Adrenal gland (tissue), 12 donors: ENCODE measurements around the gene SGMS1. TPM values are rescaled to one million over a fixed set of nuclear protein-coding genes. Genes with fewer than 3 reads are reported as not detected.

Experiments used
- DNase-seq, 7 donors: peaks; one replicate each; pipeline ENCODE4 v3.0.0-alpha.2; 2019 to 2020
- H3K27ac ChIP-seq, 5 donors: fragments of 200-600 bp; sonication (generic) in 4 of 5; 1 replicate in 3 of 5; 2 replicates in 2 of 5; pipeline versions ENCODE4 v1.5.1 to v1.8.0; 2016 to 2020; ENCODE audit warnings: mild to moderate bottlenecking in 1 of 5
- H3K27me3 ChIP-seq: fragments of 200-600 bp; 2 replicates; pipeline ENCODE4 v1.8.0; 2021
- H3K36me3 ChIP-seq, 2 donors: fragments of 200-600 bp; replicated peaks in 1 of 2; 1 replicate in 1 of 2; 2 replicates in 1 of 2; pipeline versions ENCODE4 v1.5.1 to v1.8.0; 2018 to 2022
- H3K4me1 ChIP-seq, 2 donors: fragments of 200-600 bp; replicated peaks in 1 of 2; 1 replicate in 1 of 2; 2 replicates in 1 of 2; pipeline versions ENCODE4 v1.5.1 to v1.8.0; 2018 to 2021
- H3K4me3 ChIP-seq, 4 donors: fragments of 200-600 bp; sonication (generic) in 3 of 4; one replicate each; pipeline ENCODE4 v1.5.1; 2016 to 2018
- H3K9me3 ChIP-seq, 3 donors: fragments of 200-600 bp; sonication (generic) in 1 of 3; replicated peaks in 1 of 3; 1 replicate in 2 of 3; 2 replicates in 1 of 3; pipeline versions ENCODE4 v1.5.1 to v1.8.0; 2016 to 2021
- CTCF ChIP-seq, 6 experiments: fragments of 450-650 bp in 4 of 6; fragments of 200-600 bp in 2 of 6; sonication (generic) in 1 of 6; IDR thresholded peaks; 1 replicate in 5 of 6; 2 replicates in 1 of 6; pipeline versions ENCODE4 v1.5.1 to v1.8.0; 2016 to 2021; ENCODE audit warnings: antibody characterized with exemption in 6 of 6, mild to moderate bottlenecking in 2 of 6, moderate library complexity in 1 of 6
- POLR2A ChIP-seq, 2 donors: fragments of 450-650 bp; IDR thresholded peaks; one replicate each; pipeline ENCODE4 v1.6.1; 2017; ENCODE audit warnings: antibody characterized with exemption in 2 of 2, mild to moderate bottlenecking in 2 of 2, moderate library complexity in 1 of 2
- WGBS, 4 donors: extraction: QIAGEN DNeasy Blood & Tissue Kit in 2 of 4; methylation state at CpG; one replicate each; pipeline versions ENCODE4 v1.1.5 to v1.1.7; 2013 to 2017; 5-methylcytosine and 5-hydroxymethylcytosine counted together
- intact Hi-C, 2 donors: fragments of 100-400 bp; cut with DNase I; formaldehyde crosslinking; loops; one replicate each; pipeline versions ENCODE4 v1.14.1 to v1.15.0; 2022 to 2023
- polyA plus RNA-seq, 3 donors: library from polyadenylated mRNA; stranded (reverse); fragments of 200-250 nt in 2 of 3; fragments of 350-450 nt in 1 of 3; fragmentation: Illumina TruSeq in 1 of 3; extraction: RNeasy Lipid Tissue Mini Kit (QIAGEN cat#74804) in 1 of 3; gene quantifications; one replicate each; pipeline ENCODE4 v1.2.3, GENCODE V29; 2013 to 2014
- total RNA-seq, 9 donors: library from RNA; depleted of rRNA in 4 of 9; stranded (reverse); fragments of >200 nt in 4 of 9; fragments of 120-200 nt in 1 of 9; fragmentation: NEBNext Ultra II Directional in 1 of 9; extraction: Animal tissue kit (Norgen Biotek cat#: 25700) in 1 of 9; gene quantifications; one replicate each; pipeline versions ENCODE4 v1.1.0 to v1.2.4, GENCODE V29; 2013 to 2023
- donor health status: healthy with polysubstance abuse.
- donor health status: Bipolar disorder and iron deficiency.
- donor health status: DM: yes; HTN: yes; CAD: no.
- donor health status: DM: no; HTN: no; CAD: no.
- donor health status: DM: no; HTN: no; CAD: no.
- donor health status: DM: yes; HTN: yes; CAD: no.

Gene SGMS1
- total and polyA plus RNA-seq, 12 donors: 9.1 to 152 (median 62.2) TPM

- intact Hi-C loops: no loop called here
- 78 to 94% (median 84%) methylated on average over 5 of the region's 5 CpGs for WGBS, 4 donors
- TF ChIP-seq POLR2A (IDR thresholded peaks at IDR 0.05): no peak
- no peak for TF ChIP-seq CTCF (IDR thresholded peaks at IDR 0.05)
- Histone ChIP-seq H3K27ac (no peak overlapping the region), H3K9me3 (no peaks in the 10 kb centered on the region), H3K4me1 (peaks cover 21 to 29% of the 10 kb centered on the region in 2 donors), H3K4me3 (no peak overlapping the region), H3K27me3 (no peaks in the 10 kb centered on the region), H3K36me3 (no peaks in the 10 kb centered on the region)
- no peak for DNase-seq
Measured at GRCh38 chr10:50513956-50514355, 109.8 kb downstream of the SGMS1 start.

- Histone ChIP-seq H3K36me3 (no peaks in the 10 kb centered on the region), H3K9me3 (no peaks in the 10 kb centered on the region), H3K4me3 (no peak overlapping the region), H3K27me3 (no peaks in the 10 kb centered on the region), H3K27ac (peak overlapping the region in 3 of 5 donors; percentile 55 to 72 (median 63)), H3K4me1 (peaks cover 21 to 29% of the 10 kb centered on the region in 2 donors)
- intact Hi-C loops: no loop called here
- no peak for DNase-seq
- TF ChIP-seq POLR2A (IDR thresholded peaks at IDR 0.05): no peak
- WGBS, 4 donors: 85 to 97% (median 91%) methylated on average over 3 of the region's 3 CpGs
Measured at GRCh38 chr10:50512743-50513416, 110.9 kb downstream of the SGMS1 start.

- H3K27me3 ChIP-seq: no peaks in the 10 kb centered on the region
- no peaks in the 10 kb centered on the region for H3K36me3 ChIP-seq
- H3K27ac ChIP-seq: peak overlapping the region in 4 of 5 donors; percentile 55 to 72 (median 64)
- TF ChIP-seq POLR2A (IDR thresholded peaks at IDR 0.05) (no peak), CTCF (IDR thresholded peaks at IDR 0.05) (no peak)
- peak in 4 of 7 donors; percentile 34 to 46 (median 40) for DNase-seq
- intact Hi-C loops: no loop called here
- H3K9me3 ChIP-seq: no peaks in the 10 kb centered on the region
- peaks cover 21 to 33% of the 10 kb centered on the region in 2 donors for H3K4me1 ChIP-seq
- no peak overlapping the region for H3K4me3 ChIP-seq
- 25 to 54% (median 49%) methylated on average over 1 of the region's 1 CpG for whole genome bisulfite sequencing, 4 donors
Measured at GRCh38 chr10:50512214-50512595, 111.6 kb downstream of the SGMS1 start.

GRCh38 chr10:50511492-50512213, 112.1 kb downstream of the SGMS1 start:
- Histone ChIP-seq H3K4me1 (peaks cover 21 to 39% of the 10 kb centered on the region in 2 donors), H3K27ac (peak overlapping the region in 4 of 5 donors; percentile 55 to 72 (median 64)), H3K36me3 (no peaks in the 10 kb centered on the region), H3K27me3 (no peaks in the 10 kb centered on the region), H3K9me3 (no peaks in the 10 kb centered on the region), H3K4me3 (no peak overlapping the region)
- no peak for TF ChIP-seq POLR2A (IDR thresholded peaks at IDR 0.05)
- no peak for TF ChIP-seq CTCF (IDR thresholded peaks at IDR 0.05)
- WGBS, 4 donors: 49 to 57% (median 53%) methylated on average over 5 of the region's 5 CpGs
- DNase-seq: peak in 6 of 7 donors; percentile 29 to 64 (median 52)
- intact Hi-C loops: no loop called here
